ENCODE data around the gene ATP1A3.

GRCh38 chr19:41921577-41922576 lies 72.2 kb downstream of the ATP1A3 start:
- TF ChIP-seq EZH2 (IDR thresholded peaks at IDR 0.05; ENCODE audit: borderline replicate concordance, insufficient read depth, low read depth, low read length, poor library complexity, severe bottlenecking) (no peak), CTCF (IDR thresholded peaks at IDR 0.05) (no peak)

All from B cell (primary cell).